ENCODE results near the gene RAMP3.
"Not testable (repeated sequence)": the region's sequence is repeated elsewhere in the genome, so short reads cannot be mapped to it uniquely, and the experiment has no call there.

RAMP3 gene

DNA sequence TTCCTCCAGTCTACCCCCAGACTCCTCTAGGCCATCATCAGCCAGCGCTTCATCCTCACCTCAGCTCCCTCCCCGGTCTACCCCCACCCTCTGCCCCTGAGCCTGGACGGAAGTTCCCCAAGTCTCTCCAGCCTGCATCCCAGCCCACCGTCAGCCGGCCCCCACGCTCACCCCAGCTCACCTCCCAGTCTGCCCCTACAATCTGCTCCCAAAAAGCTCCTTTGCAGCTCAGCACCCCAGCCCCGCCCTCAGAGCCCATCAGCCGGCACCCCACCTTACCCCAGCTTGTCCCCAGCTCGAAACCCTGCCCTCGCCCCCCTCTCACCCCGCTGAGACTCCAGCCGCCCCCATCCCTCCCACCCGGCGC lies 322 bp upstream of the RAMP3 start:
- DNase-seq = no peak

DNA sequence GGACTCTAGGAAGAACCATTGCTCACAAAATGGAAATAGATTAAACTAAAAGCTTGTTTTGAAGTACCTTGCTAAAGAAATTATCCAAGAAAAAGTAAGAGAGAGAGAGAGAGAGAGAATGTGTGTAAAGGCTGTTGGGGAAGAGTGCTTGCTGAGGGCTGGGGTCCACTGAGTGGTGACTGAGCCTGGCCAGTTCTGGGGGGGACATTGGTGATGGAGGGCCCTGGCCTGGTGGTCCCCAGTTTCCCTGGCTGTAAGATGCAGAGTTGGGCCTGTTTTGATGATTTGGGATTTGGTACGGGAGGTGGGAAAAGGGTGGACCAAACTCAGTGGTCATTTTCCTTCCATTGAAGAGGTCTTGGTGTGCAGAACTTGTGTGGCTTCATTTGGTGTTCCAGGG lies 880 bp downstream of the RAMP3 start:
- no peak for DNase-seq

DNA sequence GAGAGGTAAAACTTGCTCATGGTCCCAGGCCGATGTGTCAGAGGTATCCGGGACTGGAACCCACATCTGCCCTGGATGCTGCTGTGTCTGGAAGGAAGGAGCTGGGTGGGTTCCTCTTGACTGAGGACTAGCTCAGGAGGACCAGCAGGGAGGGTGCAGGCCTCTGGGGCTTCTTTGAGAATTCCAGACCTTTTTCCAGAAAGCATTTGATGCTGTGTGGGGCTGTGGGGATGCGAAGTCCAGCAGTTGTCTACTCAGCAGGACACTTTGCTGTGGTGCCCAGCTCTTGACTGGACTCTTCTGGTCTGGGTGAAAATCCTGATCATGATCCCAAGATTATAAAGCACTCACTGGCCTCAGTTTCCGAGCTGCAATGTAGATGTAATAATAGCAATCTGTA lies 1.7 kb downstream of the RAMP3 start:
- no peak for DNase-seq

DNA sequence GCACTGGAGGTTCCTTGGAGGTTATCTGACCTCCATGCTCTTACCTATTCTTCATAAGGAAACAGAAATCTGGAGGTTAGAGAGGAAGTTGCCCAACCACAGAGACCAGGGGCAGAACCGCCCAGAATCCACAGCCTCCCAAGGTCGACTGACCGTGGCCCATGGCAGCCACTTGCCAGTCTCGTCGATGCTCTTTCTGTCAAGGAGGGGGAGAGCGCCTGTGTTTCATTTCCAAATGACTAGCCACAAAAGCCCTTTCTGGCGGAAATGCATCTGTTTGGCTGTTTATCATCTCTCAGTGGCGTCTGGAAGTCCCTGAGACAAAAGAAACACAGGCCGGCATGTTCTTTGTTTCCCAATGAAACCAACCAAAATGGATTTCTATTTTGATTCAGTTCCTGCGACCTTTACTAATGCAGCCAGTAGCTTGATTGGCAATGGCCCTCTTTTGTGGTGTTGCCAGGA lies 2.9 kb downstream of the RAMP3 start:
- no peak for DNase-seq

DNA sequence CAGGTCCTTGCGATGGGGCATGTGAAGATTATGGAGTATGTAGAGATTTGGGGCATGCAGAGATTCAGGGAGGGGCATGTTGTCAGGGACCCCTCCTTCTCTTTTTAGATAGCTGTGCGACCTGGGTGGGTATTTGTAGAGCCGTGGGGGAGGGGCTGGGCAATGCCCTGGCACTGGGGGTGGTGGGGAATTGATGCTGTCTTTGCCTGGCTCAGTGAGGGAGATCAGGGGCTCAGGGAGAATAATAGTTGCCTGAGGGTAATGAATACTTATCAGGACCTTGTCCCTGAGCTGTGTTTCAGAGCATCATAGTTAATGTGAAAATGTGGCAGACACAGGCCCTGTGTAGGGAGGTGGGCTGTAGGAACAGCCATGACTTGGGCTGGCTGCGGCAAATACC lies 3.5 kb downstream of the RAMP3 start:
- no peak for DNase-seq

DNA sequence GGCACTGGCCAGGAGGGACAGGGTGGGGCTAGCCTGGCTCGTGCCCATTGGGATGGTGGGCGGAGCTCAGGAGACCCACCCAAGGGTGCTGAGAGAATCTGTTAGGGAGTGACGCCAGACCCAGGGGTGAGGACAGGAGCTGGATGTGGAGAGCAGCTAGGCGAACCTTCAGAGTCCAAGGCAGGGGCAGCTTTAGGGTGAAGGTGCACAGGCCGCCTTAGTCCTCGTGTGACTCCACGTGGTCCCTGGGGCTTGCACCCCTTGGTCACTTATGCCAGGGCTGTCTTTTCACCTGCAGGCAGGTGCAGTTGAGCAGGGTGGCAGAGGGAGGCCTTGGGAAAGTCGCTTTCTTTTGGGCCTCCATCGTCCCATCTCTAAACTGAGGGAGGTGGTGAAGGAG lies 4.3 kb downstream of the RAMP3 start:
- DNase-seq = no peak

DNA sequence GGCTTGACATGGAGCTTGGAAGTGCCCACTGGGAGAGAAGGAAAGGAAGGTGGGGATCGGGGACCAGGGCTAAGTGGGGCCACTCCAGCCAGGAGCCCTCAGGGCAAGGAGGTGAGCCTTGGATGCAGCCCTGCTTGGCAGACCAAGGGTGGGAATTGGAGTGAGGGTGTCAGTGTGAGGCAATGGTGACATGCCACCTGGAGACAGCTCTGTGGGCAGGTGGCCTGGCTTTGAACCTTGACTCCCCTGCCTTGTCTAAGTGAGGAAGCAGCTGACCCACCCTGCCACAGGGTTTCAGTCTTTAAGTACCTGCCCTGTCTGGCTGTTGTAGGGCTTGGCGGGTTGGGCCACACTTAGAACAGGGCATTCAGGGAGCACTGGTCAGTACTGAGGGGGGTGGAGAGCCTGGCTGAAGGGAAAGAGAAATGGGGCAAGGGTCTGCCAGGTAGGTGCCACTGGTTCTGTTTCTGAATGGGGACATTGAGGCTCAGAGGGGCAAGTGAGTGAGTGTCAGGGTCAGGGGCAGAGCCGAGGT lies 4.8 kb downstream of the RAMP3 start:
- no peak for DNase-seq

DNA sequence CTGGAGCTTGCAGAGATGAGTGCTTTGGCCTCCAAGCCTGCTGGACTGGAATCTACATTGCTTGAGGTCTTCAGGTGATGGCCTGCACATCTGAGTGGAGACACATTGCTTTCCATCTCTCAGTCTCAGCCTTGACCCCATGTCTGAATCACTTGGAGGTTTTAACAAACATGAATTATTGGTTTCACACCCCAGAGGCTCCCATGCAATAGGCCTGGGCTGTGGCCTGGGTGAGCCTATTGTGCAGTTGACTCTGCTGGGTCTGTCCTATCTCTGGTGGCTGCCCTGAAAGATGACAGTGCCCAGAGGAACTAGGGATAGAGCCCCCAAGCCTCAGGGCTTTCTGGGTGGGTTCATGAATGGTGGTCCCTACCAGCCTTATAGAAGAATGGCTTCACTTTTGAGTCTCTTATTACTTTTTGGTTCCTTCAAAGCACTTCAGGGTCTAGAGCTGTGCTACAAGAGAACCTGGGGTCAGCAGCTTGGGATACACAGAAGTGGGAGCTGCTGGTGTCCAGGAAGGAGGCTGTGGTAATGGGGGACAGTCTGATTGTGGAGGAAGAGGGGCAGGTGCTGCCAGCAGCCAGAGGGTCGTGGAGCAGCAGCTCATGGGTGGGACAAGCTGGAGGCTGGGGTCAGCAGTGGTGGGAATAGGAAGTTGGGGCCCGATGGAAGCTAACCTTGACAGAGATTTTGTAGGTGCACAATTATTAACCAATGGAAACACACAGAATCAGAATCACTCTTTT lies 5.5 kb downstream of the RAMP3 start:
- no peak for DNase-seq

DNA sequence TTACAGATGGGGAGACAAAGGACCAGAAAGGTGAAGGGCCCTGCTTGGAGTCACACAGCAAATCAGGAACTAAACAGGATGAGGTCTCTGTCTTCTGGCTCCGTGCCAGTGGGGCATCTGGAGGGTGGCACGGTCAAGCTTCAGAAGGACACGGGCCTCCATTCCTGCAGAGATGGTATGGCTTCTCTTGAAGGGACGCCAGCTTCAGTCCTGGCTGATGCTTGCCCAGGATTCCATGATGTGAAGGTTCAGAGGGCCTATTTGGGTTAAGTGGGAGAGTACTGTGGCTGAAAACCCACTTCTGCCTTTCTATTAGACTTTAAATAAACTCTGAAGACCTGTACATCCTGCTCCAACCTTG lies 6.1 kb downstream of the RAMP3 start:
- DNase-seq = no peak

DNA sequence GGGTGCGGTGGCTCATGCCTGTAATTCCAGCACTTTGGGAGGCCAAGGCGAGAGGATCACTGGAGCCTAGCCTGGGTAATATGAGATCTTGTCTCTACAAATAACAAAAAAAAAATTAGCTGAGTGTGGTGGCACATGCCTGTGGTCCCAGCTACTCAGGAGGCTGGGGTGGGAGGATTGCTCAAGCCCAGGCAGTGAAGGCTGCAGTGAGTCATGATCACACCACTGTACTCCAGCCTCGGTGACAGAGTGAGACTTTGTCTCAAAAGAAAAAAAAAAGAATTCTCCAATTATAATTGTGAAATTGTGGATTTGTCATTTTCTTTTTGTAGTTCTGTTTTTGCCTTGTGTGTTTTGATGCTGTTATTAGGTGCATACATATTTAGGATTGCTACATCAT lies 6.7 kb downstream of the RAMP3 start:
- DNase-seq = not testable (repeated sequence)

DNA sequence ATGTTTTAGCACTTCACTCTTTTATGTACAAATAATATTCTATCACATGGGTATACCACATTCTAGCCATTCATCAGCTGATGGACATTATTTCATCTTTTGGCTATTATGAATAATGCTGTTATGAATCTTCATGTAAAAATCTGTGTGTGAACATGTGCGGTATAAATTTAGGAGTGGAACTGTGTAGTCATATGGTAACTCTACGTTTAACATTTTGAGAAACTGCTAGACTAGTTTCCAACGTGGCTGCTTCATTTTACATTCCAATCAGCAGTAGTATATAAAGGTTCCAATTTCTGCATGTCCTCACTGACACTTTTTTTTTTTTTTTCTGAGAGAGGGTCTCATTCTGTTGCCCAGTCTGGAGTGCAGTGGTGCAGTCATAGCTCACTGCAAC lies 8.3 kb downstream of the RAMP3 start:
- no peak for DNase-seq

DNA sequence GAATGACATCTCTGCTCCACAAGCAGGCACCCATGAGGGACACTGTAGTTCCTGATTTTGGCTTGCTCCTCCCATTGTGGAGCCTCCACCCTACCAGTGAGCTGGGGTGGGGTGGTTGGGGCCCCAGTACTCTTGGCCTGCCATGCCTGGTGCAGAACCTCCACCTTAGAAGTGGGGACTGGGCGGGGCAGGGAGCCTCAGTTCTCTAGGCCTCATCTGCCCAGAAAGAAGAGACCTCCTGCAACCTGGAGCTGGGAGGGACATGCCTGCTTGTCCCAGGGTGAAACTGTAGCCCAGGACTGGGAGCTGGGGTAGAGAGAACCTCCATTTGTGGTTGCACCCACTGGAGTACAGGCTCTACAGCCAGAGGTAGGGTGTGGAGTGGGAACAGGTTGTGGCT lies 14.4 kb downstream of the RAMP3 start:
- DNase-seq = no peak

DNA sequence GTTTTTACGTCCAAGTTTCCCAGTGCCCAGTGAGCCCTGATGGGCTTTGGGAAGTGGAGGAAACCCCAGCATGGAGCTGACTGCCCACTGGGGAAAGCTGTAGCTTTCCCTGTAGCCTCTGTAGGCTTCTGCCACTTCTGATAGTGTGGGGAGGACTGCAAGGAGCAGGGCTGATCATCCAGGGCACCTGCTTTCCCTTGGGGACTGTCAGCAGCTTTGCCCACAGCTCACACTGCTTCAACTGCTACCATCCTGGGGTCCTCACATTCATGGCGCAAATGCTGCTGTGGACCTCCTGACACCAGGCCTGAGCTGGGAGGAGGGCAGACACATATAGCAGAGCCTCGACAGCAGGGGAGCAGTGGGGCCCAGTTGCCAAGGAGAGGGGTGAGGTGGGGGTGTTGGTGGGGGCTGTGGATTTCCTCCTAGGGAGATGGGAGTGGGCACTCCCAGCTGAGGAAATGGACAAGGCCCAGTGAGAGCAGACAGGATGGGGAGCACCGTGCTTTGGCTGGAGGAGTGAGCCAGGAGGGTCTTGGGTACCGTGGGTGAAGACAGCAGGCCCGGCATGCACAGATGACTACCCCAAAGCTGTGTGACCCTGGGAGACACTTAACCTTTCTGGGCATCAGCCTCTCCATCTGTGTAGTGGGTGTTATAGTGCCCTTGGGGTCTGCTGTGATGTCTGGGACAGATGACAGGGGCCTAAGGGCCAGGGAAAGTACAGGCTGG lies 16.2 kb downstream of the RAMP3 start:
- no peak for DNase-seq

DNA sequence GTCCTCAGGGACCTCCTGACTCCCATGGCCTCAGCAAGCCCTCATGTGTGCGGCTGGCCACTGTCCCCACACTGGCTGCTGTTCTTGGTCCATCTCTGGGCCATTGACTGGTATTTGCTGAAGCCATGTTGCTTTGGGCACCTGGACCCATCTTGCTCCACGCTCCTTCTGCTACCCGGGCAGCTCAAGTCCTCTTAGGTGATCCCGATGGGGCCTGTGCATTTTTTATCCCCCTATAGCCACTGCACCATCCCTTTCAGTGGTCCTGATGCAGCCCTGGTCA lies 16.7 kb downstream of the RAMP3 start:
- no peak for DNase-seq

DNA sequence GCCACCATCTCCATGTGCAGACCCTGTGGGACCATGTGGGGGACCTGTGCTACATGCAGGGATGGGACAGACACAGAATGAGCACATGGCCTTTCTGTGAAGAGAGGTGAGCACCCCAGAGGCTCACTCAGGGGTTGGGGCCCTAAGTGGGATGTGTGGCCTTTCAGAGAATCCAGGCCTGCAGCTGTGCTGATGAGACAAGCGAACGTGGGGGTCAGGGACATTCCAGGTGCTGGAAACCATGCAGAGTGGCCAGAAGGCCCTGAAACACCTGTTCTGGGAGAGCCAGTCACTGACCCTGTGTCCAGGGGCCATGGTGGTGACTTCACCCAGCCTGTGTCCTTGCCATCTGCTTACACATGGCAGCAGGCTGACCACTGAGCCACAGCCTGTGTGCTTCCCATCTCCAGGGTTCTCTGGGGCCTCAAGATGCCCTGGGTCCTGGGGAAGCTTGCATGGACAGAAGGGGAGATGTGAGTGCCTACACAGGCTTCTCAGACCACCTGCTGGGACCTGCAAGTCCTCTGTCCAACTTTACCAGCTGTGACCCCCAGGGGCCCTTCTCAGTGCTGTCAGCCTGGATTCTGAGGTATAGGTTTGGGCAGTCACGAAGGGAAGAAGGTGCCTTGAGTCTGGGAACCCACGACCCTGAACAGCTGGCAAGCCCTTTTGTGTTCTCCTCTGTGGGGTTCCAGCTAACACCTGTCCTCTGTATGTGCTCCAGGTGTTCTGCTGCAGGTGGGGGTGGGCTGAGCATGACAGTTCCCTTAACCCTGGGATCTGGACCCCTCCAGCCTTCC lies 17.6 kb downstream of the RAMP3 start:
- no peak for DNase-seq

DNA sequence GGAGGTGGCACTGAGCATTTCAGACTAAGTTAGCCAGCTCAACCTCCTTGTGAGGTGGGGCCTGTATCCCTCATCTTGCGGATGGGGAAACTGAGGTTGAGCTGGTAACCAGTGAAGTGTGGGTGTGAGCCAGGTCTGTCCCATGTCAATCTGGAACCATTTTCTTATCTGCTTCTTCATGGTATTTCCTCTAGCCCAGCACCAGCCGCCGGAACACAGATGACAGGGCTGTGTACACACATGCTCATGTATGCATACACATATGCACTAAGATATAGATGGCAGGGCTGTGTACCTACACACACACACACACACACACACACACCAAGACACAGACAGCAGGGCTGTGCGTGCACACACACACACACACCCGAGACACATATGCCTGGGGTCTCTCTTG lies 18.5 kb downstream of the RAMP3 start:
- DNase-seq = no peak

DNA sequence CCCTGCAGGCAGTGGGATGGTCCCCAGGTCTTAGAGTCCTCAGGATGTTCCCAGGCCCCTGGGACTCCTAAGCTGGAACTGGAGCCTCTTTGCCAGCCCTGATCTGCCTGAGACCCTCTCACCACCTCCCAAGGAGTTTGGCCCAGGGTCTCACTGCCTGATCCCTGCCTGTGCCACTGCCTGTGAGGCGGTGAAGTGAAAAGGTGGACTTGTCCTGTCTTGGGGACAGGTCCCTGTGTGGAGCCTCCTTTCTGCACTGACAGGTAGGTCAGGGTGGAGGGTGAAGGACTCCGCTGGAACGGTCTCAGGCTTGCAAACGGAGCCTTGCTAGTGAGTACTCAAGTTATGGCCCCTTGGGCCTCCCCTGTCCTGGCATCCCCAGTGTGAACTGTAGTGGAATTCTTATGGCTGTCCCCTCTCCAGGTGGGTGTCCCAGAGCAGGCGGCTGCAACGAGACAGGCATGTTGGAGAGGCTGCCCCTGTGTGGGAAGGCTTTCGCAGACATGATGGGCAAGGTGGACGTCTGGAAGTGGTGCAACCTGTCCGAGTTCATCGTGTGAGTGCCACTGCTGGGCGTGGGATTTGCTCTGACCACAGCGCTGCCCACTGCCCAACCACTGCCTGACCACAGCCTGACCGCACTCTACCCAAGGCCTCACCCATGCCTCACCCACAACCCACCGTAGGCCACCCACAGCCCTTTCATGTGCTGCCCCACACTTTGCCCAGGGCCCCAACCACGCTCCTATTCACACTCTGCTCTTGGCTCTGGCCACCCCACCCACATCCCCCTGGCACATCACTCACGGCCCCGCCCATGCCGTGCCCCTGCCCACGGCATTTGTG lies 19.5 kb downstream of the RAMP3 start:
- no peak for DNase-seq

DNA sequence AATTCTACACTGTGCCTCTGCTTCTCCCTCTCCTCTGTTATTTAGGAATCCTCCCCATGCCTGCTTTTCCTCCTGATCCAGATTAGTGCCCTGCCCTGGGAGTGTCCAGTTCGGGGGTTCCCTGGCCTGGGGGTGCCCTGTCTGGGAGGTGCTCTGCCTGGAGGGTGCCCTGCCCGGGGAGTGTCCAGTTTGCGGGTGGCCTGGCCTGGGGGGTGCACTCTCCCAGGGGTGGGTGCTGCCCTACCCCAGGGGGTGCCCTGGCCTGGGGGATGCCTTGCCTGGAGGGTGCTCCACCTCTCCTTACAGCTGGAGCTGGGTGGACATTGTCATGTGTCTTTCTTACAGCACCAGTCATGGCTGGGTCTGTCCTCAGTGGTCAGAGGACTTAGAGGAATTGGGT lies 20.2 kb downstream of the RAMP3 start:
- DNase-seq = no peak

DNA sequence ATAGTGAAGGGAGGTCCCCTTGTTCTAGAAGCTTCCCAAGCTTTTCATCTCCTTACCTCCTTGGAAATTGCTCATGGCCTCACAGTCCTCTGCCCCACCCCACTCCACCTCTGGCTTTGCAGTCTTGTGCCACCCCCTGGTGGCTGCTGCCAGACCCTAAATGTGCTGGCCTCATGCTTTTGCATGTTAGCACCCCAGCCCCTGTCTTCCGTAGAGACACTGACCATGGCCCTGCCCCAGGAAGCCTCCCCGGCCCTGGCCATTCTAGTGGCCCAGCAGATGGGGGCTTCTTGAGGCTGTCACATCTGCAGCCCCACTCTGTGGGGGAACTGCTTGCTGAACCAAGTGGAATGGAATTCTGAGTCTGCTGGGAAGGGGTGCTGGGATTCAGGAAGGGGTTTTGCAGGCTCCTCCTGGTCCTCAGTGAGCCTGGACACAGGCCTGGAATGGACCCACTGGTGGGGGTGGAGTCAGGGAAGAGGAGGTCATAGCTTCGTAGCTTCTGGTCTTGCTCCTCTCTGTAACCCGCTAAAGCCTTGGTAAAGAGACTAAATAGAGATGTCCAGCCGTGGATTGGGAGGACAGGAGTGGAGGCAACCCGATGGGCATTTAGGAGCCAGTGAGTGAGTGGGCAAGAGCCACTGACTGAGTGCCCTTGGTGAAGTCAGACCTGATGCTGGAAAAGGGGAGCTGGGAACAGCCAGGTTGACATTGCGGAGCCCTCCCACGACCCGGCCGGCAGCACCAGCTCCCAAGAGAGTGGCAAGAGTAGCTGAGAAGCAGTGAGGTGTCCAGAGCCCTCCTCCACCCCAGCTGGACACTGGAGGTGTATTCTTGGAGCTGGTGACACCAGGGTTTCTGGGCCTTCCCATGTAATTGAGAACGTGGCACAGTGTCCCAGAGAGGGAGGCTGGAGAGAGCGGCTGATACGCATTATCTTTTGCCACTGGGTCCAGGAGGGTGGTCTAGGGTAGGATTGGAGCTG lies 20.9 kb downstream of the RAMP3 start:
- no peak for DNase-seq

DNA sequence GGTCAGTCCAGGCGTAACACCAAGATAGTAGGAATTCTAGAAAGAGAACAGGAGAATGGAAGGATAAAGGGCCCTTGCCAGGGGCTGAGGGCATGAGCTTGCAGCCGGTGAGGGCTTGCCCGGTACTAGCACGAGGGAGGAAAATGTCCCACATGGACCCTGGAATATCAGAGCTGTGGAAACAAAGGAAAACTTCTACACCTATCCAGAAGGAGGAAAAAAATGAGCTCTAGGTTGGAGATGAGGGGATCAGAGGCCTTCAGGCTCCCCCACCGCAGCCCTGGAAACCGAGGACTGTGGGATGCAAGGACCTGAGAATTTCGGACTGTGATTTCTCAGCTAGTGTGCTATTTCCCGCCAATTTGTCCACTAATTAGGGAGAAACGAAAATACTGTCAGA lies 22.1 kb downstream of the RAMP3 start:
- DNase-seq = no peak

DNA sequence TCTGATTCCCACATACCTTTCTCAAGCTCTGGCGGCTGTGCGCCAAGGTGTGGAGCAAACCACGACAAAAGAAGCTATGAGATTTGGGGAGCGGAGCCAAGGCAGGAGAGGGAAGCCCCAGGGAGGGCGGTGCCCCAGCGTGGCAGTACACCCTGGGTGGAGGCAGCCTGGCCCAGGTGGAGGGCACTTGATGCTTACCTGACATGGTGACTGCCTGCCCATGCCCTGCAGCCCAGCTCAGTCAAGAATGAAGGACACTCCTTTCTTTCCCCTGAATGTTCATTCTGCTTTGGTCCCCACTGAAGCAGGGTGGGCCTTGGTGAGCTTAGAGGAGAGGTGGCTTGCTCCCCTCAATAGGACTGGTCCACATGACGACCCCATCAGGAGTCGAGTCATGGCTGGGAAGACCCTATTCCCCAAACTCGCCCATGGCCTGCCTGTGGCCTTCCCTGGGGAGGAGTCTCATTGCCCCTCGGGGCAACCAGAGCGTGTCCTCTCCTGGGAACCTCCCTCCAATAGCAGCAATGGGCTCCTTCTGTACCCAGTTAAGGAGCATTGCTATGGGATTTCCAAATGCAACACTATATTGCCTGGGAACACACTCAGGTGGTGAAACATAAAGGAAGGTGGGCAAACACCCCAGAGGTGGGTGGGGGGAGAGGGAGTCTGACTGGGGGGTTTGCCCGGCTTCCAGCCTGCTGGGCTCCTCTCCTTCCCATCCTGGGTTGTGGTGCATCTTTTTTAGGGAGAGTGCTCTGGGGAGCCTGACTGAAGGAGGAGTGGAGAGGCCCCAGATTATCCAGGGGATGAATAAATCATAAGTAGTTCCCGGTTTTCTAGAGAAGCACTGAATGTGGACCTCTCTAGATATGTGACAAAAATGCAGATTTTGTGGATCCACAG lies 22.7 kb downstream of the RAMP3 start:
- no peak for DNase-seq
